Hepatocyte (in vitro differentiated cells): ENCODE results near the gene DVL1.

ENCODE experiments used
- EZH2phosphoT487 ChIP-seq: fragments of 200-600 bp; sonication (generic); IDR thresholded peaks from one replicate; pipeline ENCODE4 v1.6.1; 2018; ENCODE audit warnings: antibody characterized with exemption, mild to moderate bottlenecking, low read depth, moderate library complexity; ENCODE audit not compliant: unreplicated experiment, severe bottlenecking
- TF ChIP-seq, protein P1 (sequence below): fragments of 200-600 bp; sonication (generic); IDR thresholded peaks from 2 replicates; pipeline ENCODE4 v1.5.1; 2016; ENCODE audit warnings: antibody characterized with exemption, mild to moderate bottlenecking; ENCODE audit not compliant: poor library complexity

DNA sequence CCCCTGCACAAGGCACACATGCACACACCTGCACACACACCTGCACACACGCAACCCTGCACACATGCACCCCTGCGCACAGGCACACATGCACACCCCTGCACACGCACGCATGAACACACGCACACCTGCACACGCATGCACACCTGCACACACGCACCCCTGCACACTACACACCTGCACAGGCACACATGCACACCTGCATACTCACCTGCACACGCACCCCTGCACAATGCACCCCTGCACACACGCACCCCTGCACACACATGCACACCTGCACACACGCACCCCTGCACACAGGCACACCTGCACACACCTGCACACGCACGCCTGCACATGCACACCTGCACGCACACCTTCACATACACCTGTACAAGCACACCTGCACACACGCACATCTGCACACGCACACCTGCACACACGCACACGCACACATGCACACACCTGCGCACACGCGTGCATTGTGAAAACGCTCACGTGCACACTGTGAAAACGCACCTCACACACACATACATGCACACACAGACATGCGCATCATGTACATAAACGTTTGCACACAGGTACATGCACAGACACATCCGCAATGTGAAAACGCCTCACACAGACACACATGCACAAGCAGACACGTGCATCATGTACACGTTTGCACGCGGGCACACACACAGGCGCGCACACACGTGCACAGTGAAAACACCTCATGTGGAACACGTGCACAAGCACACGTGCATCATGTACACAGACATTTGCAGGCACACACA is 8.2 kb downstream of the DVL1 start:
- TF ChIP-seq, protein P1, sequence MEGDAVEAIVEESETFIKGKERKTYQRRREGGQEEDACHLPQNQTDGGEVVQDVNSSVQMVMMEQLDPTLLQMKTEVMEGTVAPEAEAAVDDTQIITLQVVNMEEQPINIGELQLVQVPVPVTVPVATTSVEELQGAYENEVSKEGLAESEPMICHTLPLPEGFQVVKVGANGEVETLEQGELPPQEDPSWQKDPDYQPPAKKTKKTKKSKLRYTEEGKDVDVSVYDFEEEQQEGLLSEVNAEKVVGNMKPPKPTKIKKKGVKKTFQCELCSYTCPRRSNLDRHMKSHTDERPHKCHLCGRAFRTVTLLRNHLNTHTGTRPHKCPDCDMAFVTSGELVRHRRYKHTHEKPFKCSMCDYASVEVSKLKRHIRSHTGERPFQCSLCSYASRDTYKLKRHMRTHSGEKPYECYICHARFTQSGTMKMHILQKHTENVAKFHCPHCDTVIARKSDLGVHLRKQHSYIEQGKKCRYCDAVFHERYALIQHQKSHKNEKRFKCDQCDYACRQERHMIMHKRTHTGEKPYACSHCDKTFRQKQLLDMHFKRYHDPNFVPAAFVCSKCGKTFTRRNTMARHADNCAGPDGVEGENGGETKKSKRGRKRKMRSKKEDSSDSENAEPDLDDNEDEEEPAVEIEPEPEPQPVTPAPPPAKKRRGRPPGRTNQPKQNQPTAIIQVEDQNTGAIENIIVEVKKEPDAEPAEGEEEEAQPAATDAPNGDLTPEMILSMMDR, result no peak
- no peak for TF ChIP-seq EZH2phosphoT487
